SW480 (cell line): Measurements from ENCODE around the gene SUFU.

Source experiments
- DNase-seq: peaks from one replicate; pipeline ENCODE4 v3.0.0-alpha.2; 2016; ENCODE audit warnings: low spot score

SUFU gene

DNA sequence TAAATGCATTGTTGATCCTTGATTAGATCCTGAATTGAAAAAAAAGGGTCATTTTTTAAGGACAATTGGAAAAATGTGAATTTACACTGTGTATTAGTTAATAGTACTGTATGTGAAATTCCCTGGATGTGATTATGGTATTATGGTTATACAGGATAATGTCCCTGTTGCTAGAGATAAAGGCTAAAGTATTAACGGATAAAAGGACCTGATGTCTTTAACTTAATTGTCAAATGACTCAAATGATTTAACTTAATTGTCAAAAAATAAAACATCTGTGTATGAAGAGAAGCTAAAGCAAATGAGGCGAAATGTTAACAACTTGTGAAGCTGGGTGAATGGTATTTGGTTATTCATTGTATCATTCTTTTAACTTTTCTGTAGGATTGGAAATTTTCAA, 48.8 kb downstream of the SUFU start:
- DNase-seq = no peak

DNA sequence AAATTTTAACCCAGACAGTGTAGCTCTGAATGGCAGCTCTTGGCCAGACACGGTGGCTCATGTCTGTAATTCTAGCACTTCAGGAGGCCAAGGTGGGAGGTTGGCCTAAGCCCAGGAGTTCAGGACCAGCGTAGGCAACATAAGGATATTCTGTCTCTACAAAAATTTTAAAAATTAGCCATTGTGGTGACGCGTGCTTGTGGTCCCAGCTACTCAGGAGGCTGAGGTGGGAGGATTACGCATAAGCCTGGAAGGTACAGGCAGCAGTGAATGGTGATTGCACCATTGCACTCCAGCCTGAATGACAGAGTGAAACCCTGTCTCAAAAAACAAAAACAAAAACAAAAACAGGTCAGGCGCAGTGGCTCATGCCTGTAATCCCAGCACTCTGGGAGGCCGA, 50.0 kb downstream of the SUFU start:
- no peak for DNase-seq

DNA sequence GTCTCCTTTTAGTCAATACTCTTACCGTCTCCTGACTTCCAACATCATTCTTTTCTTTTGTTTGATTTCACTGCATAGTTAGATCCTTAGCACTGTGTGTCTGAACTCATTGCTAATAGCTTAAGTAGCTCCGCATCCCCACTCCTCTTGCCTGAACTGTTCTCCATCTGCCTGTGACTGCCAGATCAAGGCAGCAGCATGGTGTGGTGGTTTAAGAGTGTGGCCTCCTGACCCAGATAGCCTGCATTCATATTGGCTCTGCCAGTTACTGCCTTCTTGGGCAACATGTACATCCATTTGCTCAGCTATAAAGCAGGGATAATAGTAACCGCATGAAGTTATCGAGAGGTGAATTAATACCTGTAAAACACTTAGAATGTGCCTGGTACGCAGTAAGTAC, 50.8 kb downstream of the SUFU start:
- no peak for DNase-seq

DNA sequence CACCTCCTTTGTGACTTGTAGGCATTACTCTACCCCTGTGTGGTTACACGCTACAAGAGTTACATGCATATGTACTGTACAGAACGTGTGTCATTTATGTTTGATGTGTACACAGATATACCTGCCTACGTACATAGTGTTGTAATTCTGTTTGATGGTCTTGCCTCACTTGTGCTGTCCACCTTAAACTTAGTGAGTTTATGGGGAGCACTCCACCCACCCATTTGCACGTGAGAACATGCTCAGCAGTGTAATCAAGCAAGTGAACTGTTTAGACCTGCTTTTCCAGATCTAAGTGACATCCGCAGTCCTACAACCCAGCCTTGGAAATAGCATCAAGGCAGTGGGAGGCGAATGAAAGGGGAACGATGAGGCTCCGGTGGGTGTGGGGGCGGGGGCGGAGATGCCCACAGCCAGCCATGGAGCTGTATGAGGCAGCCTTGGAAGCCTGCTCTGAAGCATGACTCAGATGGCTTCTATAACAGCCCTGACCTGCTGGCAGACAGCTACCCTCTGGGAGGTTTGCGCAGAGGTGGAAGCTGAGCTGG, 52.1 kb downstream of the SUFU start:
- no peak for DNase-seq

DNA sequence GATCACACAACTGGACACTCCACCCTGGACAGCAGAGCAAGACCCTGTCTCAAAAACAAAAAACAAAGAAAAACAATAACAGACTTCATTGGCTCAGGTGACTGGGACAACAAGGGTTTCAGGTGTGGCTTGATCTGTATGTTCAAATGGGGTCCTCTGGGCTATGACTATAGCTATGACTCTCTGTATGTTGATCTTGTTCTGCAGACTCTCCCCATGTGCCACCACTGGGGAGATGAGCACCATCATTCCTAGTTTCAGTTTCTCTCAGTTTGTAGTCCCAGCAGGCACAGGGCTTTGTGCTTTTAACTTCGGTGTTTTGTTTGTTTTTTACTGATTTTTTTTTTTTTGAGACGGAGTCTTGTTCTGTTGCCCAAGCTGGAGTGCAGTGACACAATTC, 53.8 kb downstream of the SUFU start:
- DNase-seq = no peak

DNA sequence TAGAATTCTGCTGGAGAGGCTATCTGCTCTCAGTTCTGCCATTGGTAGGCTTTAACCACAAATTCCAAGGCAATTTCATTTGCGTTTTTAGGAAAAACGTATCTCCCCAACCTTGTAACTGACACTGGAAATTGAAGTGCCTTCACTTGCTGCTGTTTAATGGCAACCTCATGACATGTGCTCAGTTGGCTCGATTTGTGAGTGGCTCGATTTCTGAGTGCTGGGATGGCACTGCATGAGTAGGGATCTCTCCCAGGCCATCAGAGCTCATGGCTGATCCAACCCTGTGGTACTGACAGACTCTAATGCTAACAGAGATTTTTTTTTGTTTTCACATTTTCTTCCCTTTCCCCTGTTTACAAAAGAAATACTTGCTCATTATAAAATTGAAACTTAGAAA, 56.0 kb downstream of the SUFU start:
- no peak for DNase-seq

DNA sequence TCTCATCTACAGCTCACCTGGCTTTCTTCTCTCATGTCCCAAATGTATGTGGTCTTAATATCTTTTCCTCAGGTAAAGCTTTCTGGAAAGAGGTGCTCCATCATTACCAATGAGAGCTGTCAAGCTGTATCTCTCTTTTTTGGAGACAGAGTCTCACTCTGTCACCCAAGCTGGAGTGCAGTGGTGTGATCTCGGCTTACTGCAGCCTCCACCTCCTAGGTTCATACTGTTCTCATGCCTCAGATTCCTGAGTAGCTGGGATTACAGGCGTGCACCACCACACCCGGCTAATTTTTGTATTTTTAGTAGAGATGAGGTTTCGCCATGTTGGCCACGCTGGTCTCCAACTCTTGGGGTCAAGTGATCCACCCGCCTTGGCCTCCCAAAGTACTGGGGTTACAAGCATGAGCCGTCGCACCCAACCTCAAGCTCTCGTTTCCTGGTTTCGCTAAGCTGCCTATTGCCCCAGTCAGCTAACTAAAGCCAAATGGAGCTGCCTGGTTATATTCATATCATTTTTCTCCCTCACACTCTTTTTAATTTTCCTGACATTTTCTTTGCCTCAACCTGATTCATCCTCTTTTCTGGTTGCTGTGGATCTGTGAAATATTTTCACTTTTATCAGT, 60.5 kb downstream of the SUFU start:
- no peak for DNase-seq

DNA sequence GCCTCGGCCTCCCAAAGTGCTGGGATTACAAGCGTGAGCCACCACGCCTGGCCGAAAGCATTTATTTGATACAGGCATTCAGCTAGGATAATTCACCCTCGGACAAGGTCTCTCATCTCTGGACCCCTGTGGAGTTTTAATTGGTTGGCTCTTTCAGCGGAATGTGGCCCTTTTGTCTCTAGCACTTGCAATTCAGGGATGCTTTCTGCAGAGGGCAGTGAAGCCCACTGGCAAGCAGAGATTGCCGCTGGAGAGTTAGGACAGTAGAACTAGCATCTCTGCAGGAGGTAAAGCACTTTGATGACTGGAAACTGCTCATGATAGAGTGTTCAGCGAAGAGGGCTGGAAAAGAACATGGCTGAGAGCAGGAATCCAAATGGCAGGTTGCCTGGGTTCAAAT, 62.0 kb downstream of the SUFU start:
- no peak for DNase-seq

DNA sequence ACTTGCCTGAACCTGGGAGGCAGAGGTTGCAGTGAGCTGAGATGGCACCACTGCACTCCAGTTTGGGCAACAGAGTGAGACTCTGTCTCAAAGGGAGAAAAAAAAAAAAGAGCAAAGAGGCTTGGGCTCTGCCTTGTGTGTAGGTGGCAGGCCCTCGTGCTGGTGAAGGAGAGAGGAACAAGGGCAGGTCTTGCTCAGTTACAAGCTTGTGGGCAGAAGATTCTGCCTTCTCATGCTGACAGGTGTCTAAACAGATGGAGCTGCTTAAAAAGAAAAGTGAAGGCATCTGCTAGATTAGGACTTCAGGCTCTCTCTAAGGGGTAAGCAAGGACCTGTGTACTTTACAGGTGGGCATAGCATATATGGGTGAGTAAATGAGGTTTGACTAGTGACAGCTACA, 75.0 kb downstream of the SUFU start:
- DNase-seq = no peak

DNA sequence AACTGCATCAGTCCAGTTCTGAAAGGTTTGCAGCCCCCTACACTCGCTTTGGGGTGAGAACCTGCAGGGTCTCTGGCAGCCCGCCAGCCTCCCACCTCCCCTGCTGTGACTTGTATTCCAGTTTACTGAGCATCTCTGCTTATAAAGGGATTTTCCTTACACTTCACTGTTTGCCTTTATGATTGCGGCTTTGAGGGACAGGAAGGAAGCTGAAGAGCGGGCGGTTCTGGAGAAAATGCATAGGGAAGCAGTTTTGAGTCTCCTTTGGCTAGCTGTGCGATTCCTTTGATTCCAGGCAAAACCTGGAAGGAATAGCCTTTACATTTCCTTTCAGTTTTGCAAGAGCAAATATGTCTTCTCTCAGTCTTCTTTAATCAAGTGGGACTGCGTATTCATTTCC, 75.6 kb downstream of the SUFU start:
- no peak for DNase-seq

DNA sequence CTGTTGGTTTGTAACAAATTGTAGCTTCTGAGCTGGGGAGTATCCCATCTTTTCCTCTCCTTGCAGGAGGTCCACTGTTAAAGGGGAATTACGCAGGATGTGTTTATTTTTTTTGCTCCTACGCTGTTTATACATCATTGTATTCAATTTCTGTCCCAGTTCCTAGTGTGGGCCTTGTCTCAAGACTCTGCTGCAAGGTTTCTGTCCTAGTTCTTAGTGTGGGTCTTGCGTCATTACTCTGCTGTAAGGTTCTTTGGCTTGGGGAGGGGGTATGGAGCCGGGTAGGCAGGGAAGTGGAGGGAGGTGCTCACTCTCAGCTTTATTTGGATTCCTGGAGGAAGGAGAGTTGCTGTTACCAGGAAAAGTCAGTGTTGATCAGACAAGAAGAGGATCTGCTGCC, 76.5 kb downstream of the SUFU start:
- no peak for DNase-seq

DNA sequence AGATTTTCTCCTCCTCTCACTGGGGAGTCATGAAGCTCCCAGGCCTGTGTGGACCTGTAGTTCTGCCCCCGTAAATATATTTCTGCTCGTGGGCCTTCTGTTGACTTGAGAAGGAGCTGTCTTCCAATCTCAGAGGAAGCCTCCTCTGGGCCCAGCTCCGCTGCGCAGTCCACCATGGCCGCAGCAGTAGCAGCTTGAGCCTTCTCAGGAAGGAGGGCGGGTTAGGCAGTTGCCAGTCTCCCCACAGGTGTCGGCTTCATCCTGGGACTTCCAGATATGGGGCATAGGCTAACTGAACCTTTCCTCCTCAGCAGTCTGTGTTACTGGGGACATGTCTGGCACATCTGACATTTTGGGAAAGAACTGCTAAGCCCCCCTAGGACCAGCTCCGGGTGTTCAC, 77.6 kb downstream of the SUFU start:
- no peak for DNase-seq

DNA sequence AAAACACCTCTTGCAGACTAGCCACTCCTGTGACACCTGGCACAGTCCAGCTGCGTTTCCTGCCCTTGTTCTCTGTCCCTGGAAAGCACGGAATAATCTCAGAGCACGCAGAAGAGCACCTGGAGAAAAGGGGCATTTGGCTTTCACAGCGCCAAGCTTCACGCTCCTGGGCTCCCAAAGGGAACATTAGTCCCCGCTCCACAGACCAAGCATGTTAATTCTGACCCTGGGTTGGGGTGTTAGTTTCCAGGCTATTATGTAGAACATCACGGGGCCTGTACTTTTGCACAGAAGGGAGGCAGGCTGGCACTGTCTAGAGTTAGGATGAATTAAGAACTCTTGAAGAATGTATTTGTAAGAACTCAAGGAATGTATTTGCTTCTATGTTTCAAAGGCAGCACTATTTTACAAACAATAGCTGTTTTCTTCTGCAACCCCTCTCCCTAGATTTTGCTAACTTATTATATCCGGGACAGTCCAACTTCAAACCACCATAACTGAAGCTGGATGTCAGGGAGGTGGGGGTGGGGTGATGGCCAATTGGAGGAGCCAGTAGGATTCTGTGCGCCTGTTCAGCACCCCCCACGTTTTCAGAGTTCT, 78.3 kb downstream of the SUFU start:
- DNase-seq = no peak

DNA sequence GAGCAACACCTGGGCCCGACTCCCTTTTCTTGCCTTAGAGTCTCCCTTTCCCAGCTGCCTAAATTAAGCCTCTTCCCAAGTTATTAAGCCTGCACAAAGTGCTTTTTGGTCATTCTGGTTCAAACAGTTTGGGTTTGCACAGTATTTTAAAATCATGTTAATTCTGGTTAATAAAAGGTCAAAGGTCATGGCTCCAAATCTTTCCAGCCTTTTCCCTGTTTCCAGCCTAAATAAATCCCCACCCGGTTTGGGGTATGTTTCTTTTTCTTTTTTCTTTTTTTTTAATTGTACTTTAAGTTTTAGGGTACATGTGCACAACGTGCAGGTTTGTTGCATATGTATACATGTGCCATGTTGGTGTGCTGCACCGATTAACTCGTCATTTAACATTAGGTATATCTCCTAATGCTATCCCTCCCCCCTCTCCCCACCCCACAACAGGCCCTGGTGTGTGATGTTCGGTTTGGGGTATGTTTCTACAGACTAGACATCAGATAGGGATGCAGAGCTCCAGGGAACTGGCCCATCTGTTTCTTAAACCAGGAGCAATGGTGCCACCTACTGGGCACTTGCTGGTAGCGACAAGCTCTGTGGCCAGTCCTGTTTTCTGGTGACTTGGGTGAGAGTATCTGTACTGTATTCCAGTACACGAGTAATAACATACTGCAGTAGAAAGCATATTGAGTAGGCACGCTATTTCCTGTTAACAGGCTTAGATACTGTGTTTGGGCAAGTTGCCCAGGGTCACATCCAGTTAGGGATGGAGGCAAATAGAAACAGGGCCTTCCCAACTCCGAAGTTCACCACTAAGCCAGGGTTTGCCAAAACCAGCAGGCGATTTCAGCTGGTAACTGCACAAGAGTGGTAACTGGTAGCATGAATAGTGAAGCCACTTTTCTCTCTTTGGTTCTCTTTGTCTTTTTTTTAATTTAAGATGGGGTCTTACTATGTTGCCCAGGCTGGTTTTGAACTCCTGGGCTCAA, 80.0 kb downstream of the SUFU start:
- DNase-seq = peak; percentile 74

DNA sequence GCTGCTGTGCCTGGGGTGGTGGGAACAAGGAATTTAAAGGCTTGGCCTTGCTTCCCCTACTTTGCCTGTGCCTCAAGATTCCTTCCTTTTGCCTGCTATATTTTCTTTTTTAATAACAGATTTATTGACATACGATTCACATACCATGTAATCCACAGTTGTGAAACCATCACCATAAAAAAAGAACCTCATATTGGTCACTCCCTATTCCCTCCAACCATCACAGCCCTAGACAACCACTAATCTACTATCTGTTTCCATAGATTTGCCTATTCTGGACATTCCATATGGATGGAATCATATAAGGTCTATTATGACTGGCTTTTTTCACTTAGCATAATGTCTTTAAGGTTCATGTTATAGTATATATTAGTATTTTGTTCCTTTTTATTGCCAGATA, 81.3 kb downstream of the SUFU start:
- DNase-seq = no peak

DNA sequence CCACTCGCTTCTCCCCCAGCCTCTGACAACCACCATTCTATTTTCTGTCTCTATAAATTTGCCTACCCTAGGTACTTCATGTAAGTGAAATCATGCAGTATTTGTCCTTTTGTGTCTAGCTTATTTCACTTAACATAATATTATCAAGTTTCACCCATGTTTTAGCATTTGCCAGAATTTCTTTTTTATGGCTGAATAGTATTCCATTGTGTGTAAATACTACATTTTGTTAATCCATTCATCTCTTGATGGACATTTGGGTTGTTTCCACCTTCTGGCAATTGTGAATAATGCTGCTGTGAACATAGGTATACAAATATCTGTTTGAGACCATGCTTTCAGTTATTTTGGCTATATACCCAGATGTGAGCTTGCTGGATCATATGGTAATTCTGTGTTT, 83.1 kb downstream of the SUFU start:
- DNase-seq = no peak

DNA sequence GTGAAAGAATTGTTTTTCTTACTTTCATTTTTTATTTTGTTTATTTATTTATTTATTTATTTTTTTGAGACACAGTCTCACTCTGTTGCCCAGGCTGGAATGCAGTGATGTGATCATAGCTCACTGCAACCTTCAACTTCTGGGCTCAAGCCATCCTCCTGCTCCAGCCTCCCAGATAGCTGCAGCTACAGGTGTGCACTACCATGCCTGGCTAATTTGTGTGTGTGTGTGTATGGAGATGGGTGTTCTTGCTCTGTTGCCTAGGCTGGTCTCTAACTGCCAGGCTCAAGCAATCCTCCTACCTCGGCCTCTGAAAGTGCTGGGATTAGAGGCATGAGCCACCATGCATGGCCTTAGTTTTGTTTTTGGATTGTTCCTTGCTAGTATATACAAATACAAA, 85.1 kb downstream of the SUFU start:
- no peak for DNase-seq

DNA sequence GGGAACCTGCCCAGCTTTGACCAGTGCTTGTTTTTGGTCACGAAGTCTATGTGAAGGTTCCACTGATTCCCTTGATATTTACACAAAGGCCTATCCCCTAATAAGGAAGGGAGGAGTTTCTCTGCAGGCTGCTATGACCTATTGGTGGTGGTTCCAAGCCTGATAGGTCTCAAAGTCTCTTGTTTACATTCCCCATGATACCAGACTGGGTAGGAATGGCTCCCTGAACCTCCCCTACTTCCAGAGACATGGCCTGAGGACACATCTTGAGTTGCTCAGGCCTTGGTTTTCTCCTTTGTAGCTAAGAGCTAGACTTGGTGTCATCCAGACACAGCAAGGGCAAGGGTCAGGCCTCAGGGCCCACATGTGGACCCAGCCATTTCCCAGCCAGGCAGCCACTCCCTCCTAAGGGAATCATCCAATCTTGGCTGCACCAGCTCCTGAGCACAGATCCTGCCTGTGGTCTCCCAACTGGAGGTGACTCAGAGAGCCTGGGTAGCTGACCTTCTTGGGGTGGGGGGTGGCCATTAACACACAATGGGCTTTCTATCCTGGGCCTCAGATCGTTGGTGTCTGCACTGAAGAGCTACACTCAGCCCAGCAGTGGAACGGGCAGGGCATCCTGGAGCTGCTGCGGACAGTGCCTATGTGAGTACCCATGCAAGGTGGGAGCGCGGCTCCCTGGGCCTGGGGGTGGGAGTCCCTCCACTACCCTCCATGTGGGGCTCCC, 89.5 kb downstream of the SUFU start:
- DNase-seq = peak; percentile 42

DNA sequence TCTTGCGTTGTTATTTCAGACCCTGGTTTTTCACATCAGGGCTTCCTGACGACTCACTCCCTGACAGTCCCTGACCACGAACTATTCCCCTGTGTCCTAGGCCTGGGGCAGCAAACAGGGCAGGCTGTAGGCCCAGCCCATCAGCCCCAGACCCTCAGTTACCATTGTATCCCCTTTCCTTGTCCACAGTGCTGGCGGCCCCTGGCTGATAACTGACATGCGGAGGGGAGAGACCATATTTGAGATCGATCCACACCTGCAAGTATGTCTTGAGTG, 90.0 kb downstream of the SUFU start:
- no peak for DNase-seq

DNA sequence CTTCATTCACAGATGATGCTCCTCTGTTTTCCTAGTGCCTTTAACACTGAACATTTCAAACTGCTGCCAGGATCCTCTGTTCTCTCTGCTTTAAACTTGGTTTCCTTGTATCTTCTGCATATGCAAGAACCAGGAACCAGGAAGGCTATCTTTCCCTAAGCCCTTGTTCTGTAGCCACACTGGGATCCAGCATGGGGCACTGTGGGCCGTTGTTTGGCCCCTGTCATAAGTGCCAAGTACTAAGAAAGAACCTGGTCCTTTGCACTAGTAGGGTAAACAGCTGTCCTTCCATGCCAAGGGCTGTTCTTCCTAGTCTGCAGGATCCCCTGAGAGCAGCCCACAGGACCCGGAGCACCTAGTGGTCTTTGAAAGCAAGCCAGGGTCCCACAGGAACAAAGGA, 91.5 kb downstream of the SUFU start:
- no peak for DNase-seq

DNA sequence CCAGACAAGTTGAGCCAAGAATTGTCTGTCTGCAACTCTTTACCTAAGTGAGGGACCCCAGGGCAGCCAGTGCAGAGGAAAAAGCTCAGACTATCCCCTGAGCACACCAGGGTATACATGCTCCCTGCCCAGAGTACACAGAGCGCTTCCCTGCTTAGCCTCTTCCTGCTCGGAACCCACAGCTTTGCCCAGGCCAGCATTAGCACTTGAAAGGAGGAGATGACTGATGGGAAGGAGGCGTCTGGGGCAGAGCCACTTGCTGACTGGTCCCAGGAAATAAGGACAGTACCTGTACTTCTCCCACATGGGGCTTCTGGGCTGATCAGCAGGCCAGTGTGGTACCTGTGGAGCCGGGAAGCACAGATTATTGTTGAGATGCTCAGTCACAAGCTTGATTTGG, 92.1 kb downstream of the SUFU start:
- DNase-seq = no peak

DNA sequence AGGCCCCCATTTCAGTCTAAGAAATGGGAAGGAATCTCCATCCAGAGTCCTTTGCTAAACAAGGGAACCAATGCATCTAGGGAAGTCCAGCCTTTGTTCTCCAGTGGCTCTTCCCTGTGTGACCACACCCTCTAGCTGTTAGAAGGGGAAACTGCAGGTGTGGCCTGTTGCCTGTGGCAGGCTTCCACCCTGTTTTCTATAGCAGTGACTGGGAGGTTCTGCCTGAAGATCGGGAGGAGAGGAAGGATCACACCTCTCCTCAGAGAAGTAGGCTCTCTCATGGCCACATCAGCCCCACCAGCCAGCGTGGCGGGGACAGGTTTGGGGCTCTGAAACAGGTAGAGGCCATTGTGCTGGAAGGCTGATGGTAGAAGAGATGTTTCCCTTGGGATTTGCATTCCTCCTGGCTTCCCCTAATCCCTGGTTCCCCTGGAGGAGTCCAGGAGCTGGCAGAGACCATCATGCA, 92.8 kb downstream of the SUFU start:
- DNase-seq = peak; percentile 71
